Amygdala (tissue), 56 donors: ENCODE data around the gene PMEPA1.

Source experiments
- DNase-seq, 56 donors: peaks; one replicate each; lab custom pipeline; 2025; lab: John Stamatoyannopoulos, UW

PMEPA1 gene

GRCh38 chr20:57654998-57655808 lies 54.6 kb downstream of the PMEPA1 start:
- DNase-seq, result no peak

DNA sequence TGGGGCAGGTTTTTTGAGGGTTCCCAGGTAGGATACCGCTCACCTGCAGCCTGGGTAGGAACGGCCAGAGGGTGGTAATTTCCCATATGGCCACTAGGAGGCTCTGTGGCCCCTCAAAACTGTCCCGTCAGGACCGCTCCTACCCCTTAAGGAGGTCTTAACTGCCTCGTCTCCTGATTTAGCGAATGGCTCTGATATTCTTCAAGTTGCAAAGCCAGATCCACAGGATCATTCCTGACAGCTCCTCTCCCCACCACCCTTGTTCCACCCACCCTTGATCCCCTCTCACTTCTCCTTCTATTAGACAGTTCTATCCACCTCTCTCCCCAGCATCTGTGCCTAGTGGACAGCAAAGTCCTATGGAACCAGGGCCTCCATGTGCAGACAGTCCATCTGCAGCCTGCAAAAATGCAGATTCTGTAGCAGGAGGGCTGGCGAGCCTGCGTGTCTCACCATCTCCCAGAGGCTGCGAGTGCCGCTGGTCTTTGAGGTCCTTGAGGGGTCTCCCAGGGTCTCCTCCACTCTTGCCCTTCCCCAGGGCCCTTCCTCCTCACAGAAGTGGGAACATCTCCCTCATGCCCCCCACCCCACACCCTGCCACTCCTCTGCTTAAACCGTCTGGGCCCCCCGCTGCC lies 55.3 kb downstream of the PMEPA1 start:
- peak in 15 of 56 donors; percentile 14 to 64 (median 34) for DNase-seq

DNA sequence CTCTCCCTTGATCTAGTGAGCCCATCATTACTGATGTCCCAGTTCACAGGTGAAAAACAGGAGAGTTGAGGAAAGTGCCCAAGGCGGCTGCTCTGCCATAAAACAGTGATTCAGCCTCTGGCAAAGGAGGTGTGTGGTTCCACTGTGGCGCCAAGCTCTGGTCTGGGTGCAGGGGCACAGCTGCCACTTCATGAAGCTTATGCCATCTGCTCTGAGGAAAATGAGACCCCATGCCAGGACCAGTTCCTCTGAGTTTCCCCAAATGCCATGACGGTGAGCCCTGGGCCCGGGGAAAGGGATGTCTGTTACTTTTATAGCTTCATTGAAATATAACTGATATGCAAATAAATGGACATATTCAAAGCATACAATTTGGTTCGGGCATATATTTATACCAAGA lies 55.9 kb downstream of the PMEPA1 start:
- no peak for DNase-seq

- DNase-seq, result no peak
Observed at GRCh38 chr20:57653546-57653900, 56.3 kb downstream of the PMEPA1 start.

DNA sequence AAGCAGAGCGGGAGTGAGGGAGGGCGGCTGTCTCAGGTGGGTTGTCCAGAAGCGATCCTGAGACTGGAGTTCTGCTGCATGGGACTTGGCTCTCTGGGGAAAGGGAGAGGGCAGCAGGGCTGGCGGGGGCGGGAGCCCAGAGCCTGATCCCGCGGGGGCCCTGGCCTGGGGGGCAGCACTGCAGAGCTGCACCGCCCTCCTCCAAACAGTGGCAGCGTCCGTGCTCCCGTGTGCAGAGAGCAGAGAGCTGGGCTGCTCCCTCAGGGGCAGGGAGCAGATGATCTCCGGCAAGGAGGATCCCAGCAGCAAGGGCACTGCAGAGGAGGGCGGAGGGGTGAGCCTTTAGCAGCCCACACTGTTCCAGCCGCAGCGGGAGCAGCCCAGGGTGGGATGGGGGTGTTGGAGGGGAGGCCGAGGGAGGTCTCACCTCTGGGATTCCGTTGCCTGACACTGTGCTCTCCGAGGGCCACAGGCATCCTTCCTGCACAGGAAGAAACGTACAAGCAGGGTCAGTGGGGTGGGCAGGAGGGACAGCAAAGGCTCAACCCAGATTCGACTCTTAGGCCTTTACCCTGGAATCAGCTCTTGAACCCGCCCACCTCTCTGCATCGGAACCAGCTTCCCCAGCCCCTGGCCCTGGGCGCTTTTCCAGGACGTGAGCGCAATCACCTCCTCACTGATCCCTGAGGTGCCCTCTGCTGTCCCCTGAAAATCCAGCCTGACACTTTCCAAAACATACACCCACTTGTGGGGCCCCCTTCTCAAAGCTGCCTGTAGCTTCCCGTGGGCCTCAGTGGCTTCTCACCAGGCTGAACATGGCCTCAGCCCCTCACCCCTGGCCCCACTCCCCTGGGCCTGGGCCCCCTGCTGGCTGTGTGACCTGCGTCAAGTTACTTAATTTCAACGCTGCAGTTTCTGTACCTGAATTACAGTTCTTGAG lies 56.9 kb downstream of the PMEPA1 start:
- no peak for DNase-seq

GRCh38 chr20:57651881-57652605 lies 57.8 kb downstream of the PMEPA1 start:
- DNase-seq, result no peak

DNA sequence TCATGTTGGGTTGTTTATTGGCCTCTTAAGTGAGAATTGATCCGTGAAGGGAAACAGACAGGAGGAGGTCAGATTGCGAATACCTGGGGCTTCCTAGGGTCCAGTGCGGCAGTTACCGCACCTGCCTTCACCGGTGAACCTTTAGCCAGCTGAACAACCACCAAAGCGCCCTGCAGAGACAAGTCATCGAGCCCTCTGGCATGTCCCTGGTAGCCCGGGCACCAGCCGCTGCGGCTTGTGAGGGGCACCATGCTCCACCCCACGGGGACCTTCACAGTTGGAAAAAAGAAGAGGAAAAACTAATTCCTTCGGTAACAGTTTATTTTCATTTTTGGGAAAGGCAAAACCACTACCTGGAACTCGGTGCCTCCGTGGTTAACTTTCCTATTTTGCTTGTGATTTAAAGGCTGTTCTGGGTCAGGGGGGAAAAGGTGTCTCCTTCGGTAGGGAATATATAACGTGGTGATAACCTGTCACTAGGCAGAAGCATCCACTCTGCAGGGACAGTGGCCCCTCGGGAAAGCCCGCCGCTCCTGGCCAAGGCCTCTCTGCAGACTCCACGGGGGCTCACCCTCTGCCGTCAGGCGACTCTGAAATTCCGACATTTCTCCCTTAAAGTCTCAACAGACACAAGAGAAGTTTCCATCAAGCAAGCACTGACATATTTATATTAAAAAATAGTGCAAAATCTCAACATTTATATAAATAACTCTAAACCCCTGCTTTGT lies 58.9 kb downstream of the PMEPA1 start:
- DNase-seq, result no peak

GRCh38 chr20:57650266-57650665 lies 59.5 kb downstream of the PMEPA1 start:
- DNase-seq, result no peak

DNA sequence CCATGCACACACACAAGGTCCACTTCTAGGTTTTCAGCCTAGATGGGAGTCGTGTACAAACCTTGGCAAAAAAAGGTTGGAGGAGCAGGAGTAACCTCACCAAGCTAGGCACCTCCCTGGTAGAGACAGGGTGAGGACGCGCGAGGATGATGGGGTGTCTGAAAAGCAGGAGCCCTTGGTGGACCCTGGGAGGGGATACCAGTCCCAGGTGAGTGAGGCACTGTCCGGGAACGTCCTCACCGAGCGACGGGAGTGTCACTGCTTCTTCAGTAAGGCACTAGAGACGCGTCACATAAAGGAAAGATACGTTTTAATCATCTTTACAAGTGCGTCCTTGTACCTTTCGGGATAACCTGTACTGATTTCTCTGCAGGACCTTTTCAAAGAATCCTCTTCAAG lies 60.2 kb downstream of the PMEPA1 start:
- no peak for DNase-seq

DNA sequence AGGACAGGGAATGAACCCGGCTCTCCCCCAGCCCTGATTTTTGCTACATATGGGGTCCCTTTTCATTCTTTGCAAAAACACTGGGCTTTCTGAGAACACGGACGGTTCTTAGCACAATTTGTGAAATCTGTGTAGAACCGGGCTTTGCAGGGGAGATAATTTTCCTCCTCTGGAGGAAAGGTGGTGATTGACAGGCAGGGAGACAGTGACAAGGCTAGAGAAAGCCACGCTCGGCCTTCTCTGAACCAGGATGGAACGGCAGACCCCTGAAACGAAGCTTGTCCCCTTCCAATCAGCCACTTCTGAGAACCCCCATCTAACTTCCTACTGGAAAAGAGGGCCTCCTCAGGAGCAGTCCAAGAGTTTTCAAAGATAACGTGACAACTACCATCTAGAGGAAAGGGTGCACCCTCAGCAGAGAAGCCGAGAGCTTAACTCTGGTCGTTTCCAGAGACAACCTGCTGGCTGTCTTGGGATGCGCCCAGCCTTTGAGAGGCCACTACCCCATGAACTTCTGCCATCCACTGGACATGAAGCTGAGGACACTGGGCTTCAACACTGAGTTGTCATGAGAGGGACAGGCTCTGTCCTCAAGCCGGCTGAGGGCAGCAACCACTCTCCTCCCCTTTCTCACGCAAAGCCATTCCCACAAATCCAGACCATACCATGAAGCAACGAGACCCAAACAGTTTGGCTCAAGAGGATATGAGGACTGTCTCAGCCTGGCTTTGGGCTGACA lies 60.8 kb downstream of the PMEPA1 start:
- no peak for DNase-seq

- no peak for DNase-seq
Observed at GRCh38 chr20:57647933-57648785, 61.7 kb downstream of the PMEPA1 start.

- no peak for DNase-seq
Observed at GRCh38 chr20:57647006-57647932, 62.5 kb downstream of the PMEPA1 start.

DNA sequence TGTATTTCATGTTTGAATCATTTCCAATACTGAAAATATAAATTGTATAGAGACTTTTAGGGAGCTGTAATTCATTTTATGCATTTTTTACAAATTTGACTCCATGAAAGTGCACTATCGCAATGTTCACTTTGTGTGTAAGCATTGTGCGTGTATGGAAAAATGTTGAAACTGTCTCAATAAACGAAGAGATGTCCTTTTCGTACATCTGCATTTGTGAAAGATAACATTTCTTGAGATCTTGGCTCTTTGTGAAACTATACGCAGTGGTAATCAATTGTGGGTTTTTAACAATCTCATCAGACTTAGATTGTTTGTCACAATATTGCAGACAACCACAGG lies 70.9 kb downstream of the PMEPA1 start:
- no peak for DNase-seq

- no peak for DNase-seq
Observed at GRCh38 chr20:57638173-57638894, 71.5 kb downstream of the PMEPA1 start.

DNA sequence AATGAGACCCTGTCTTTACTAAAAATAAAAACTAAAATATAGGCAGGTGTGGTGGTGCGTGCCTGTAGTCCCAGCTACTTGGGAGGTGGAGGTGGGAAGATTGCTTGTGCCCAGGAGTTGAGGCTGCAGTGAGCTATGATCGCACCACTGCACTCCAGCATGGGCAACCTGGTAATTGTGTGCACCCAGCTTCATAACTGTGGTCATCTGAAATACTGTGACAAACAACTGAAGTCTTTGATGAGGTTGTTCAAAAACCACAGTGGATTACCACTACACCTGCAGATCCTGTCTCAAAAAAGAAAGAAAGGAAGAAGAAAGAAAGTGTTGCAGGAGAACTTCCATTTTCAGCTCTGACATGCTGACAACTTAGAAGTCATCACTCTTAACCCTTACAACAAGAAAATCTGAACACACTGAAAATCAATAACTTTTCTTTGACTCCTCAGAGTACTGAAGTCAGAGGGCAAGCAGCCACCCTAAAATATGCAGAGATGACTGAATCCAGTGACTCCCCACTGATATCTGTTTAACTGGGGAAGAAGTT lies 75.8 kb downstream of the PMEPA1 start:
- DNase-seq, result no peak

DNA sequence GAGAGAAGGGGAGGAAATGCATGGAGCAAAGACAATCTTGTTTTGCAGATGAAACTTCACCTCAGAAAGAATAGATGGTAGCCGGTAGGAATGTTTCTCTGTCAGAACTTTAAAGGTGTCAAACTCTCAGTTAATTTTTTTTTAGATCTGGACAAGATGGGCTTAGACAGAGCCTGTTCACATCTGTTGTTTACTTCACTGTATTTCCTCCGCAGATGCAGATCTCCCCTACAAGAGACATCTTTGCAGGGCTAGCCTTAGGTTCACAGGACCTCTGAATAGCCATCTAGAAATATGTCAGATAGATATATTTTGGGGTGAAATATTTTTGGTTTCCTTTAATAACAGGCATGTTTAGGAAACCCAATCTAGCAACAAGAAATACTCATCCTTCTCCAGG lies 77.5 kb downstream of the PMEPA1 start:
- DNase-seq, result no peak
